Measurements from ENCODE around the gene PCDHGA8.
"Not testable (repeated sequence)": the region's sequence is repeated elsewhere in the genome, so short reads cannot be mapped to it uniquely, and the experiment has no call there.

PCDHGA8 gene

DNA sequence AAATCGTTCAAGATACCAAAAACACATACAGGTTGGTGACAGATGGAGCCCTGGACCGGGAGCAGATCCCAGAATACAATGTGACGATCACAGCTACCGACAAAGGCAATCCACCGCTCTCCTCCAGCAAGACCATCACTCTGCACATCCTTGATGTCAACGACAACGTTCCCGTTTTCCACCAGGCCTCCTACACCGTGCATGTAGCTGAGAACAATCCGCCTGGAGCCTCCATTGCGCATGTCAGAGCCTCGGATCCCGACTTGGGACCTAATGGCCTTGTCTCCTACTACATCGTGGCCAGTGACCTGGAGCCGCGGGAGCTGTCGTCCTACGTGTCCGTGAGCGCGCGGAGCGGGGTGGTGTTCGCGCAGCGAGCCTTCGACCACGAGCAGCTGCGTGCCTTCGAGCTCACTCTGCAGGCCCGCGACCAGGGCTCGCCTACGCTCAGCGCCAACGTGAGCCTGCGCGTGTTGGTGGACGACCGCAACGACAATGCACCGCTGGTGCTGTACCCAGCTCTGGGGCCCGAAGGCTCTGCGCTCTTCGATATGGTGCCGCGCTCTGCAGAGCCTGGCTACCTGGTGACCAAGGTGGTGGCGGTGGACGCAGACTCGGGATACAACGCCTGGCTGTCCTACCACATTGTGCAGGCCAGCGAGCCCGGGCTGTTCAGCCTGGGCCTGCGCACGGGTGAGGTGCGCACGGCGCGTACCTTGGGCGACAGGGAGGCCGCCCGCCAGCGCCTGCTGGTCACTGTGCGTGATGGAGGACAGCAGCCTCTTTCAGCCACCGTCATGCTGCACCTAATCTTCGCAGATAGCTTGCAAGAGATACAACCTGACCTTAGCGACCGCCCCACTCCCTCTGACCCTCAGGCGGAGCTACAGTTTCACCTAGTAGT lies 20.6 kb upstream of the PCDHGA8 start:
- DNase-seq = no peak

- no peak for DNase-seq
Measured at GRCh38 chr5:141373673-141374317, 18.6 kb upstream of the PCDHGA8 start, which contains the start of gene PCDHGA6. PCDHGA6 (plus strand) TSS chr5:141373891; CDS start chr5:141374084, 193 bp downstream.

DNA sequence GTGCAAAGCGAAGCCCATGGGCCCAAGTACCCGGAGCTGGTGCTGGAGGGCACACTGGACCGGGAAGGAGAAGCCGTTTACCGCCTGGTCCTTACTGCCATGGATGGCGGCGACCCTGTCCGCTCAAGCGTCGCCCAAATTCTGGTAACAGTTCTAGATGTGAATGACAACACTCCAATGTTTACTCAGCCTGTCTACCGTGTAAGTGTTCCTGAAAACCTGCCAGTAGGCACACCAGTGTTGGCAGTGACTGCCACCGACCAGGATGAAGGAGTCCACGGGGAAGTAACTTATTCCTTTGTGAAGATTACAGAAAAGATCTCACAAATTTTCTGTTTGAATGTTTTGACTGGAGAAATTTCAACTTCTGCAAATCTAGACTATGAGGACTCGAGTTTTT lies 17.8 kb upstream of the PCDHGA8 start:
- no peak for DNase-seq

DNA sequence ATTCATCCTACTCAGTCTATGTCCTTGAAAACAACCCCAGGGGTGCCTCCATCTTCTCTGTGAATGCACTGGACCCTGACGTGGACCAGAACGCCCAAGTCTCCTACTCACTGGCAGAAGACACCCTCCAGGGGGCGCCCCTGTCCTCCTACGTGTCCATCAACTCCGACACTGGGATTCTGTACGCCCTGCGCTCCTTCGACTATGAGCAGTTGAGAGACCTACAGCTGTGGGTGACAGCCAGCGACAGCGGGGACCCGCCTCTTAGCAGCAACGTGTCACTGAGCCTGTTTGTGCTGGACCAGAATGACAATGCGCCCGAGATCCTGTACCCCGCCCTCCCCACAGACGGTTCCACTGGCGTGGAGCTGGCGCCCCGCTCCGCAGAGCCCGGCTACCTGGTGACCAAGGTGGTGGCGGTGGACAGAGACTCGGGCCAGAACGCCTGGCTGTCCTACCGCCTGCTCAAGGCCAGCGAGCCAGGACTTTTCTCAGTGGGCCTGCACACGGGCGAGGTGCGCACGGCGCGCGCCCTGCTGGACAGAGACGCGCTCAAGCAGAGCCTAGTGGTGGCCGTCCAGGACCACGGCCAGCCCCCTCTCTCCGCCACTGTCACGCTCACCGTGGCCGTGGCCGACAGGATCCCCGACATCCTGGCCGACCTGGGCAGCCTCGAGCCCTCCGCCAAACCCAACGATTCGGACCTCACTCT lies 16.8 kb upstream of the PCDHGA8 start:
- not testable (repeated sequence) for DNase-seq

DNA sequence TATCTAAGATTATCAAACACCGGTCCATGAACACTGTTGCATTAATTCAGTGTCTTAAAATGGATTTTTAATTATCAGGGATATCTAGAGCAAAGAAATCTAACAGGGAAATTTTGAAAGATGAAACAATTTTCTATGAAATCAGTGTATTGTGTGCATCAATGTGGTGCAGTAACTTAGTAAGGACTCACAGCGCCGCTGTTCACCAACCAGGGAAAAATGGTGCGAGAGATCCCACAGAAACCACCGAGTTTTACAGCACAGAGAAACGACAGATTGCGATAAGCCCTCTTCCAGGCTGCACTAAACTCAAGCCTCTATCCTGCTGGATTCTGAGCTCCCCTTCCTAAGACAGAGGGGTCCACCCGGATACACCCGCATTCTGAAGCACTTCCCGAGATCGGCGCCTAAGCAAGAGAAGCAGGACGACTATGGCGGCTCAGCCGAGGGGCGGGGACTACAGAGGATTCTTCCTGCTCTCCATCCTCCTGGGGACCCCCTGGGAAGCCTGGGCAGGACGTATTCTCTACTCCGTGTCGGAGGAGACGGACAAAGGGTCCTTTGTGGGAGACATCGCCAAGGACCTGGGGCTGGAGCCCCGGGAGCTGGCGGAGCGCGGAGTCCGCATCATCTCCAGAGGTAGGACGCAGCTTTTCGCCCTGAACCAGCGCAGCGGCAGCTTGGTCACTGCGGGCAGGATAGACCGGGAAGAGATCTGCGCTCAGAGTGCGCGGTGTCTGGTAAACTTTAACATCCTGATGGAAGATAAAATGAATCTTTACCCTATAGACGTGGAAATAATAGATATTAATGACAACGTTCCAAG lies 9.8 kb upstream of the PCDHGA8 start, which contains the start of gene PCDHGA7:
Gene PCDHGA7 (plus strand): TSS at position 274 of the 826 bp plus-strand sequence. CDS start 158 bp downstream, at position 432.
- DNase-seq = no peak

- DNase-seq = no peak
Measured at GRCh38 chr5:141383345-141383744, 9.1 kb upstream of the PCDHGA8 start.

GRCh38 chr5:141384471-141385267 lies 7.8 kb upstream of the PCDHGA8 start:
- DNase-seq = no peak

- DNase-seq = not testable (repeated sequence)
Measured at GRCh38 chr5:141387557-141388311, 4.7 kb upstream of the PCDHGA8 start, which contains the start of gene PCDHGB4. PCDHGB4 (plus strand) TSS chr5:141387698; CDS start chr5:141387885, 187 bp downstream.

- DNase-seq = no peak
Measured at GRCh38 chr5:141388661-141389060, 3.8 kb upstream of the PCDHGA8 start.

DNA sequence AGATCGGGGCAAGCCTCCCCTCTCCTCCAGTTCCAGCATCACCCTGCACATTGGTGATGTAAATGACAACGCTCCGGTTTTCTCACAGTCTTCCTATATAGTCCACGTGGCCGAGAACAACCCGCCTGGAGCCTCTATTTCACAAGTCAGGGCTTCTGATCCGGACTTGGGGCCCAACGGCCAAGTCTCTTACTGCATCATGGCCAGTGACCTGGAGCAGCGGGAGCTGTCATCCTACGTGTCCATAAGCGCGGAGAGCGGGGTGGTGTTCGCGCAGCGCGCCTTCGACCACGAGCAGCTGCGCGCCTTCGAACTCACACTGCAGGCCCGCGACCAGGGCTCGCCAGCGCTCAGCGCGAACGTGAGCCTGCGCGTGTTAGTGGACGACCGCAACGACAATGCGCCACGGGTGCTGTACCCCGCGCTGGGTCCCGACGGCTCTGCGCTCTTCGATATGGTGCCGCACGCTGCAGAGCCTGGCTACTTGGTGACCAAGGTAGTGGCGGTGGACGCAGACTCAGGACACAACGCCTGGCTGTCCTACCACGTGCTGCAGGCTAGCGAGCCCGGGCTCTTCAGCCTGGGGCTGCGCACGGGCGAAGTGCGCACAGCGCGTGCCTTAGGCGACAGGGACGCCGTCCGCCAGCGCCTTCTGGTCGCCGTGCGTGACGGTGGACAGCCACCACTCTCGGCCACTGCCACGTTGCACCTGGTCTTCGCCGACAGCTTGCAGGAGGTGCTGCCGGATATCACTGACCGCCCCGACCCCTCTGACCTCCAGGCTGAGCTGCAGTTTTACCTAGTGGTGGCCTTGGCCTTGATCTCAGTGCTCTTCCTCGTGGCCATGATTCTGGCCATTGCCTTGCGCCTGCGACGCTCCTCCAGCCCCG lies 3.0 kb upstream of the PCDHGA8 start:
- no peak for DNase-seq

DNA sequence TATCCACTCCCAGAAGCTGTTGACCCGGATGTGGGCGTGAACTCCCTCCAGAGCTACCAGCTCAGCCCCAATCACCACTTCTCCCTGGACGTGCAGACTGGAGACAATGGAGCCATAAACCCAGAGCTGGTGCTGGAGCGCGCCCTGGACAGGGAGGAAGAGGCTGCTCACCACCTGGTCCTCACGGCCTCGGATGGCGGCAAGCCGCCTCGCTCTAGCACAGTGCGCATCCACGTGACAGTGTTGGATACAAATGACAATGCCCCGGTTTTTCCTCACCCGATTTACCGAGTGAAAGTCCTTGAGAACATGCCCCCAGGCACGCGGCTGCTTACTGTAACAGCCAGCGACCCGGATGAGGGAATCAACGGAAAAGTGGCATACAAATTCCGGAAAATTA lies 834 bp downstream of the PCDHGA8 start:
- no peak for DNase-seq

- DNase-seq = not testable (repeated sequence)
Measured at GRCh38 chr5:141394401-141395187, 2.2 kb downstream of the PCDHGA8 start.

DNA sequence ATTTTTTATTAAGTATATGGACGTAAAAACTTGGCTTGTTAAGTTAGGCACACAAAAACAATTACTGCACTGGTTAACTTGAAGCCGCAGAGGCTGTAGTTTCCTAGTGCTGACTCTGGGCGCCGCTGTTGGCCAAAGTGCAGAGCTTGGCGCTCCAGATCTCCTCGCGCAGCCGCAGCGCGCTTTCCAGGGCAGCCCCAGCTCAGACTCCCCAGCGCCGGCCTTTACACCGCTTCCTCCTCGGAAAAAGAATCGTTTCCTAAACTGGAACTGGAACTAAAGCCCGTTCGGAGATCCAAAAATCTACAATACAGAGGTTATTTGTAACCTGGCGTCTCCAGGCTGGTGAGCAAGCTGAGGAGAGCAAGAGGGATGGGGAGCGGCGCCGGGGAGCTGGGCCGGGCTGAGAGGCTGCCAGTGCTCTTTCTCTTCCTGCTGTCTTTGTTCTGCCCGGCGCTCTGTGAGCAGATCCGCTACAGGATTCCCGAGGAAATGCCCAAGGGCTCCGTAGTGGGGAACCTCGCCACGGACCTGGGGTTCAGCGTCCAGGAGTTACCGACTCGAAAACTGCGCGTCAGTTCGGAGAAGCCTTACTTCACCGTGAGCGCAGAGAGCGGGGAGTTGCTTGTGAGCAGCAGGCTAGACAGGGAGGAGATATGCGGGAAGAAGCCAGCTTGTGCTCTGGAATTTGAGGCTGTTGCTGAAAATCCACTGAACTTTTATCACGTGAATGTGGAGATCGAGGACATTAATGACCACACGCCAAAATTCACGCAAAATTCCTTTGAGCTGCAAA lies 5.5 kb downstream of the PCDHGA8 start, which contains the start of gene PCDHGB5:
Gene PCDHGB5 (plus strand): TSS at position 192 of the 796 bp plus-strand sequence. CDS start 181 bp downstream, at position 373.
- not testable (repeated sequence) for DNase-seq

DNA sequence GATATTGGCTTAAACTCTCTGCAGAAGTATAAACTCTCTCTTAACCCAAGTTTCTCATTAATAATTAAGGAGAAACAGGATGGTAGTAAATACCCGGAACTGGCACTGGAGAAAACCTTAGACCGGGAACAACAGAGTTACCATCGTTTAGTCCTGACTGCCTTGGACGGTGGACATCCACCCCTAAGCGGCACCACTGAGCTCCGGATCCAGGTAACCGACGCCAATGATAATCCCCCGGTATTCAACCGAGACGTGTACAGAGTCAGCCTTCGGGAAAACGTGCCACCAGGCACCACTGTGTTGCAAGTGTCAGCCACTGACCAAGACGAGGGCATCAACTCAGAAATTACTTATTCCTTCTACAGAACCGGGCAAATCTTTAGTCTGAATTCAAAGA lies 6.2 kb downstream of the PCDHGA8 start:
- no peak for DNase-seq

- DNase-seq = no peak
Measured at GRCh38 chr5:141399555-141400258, 7.3 kb downstream of the PCDHGA8 start.

- no peak for DNase-seq
Measured at GRCh38 chr5:141402553-141403243, 10.3 kb downstream of the PCDHGA8 start, which contains the start of gene PCDHGA9. PCDHGA9 (plus strand) TSS chr5:141402778; CDS start chr5:141402953, 175 bp downstream.

Data from COR-L47 (cell line).